Esophagus muscularis mucosa (tissue), 3 donors: ENCODE measurements around the gene CCR5.
"Not testable (repeated sequence)": the region's sequence is repeated elsewhere in the genome, so short reads cannot be mapped to it uniquely, and the experiment has no call there.

Experiments
- POLR2A ChIP-seq: fragments of 450-650 bp; IDR thresholded peaks from one replicate; pipeline ENCODE4 v1.6.1; 2017; ENCODE audit warnings: antibody characterized with exemption, moderate library complexity, mild to moderate bottlenecking, low read depth
- POLR2AphosphoS5 ChIP-seq, 2 donors: sonication (generic); formaldehyde crosslinking; IDR thresholded peaks; one replicate each; pipeline ENCODE4 v1.6.1; 2017; ENCODE audit warnings: antibody characterized with exemption in 2 of 2
- TF ChIP-seq, protein P1 (sequence below), 3 experiments: fragments of 200-600 bp in 2 of 3; fragments of 450-650 bp in 1 of 3; sonication (generic) in 2 of 3; IDR thresholded peaks; one replicate each; pipeline ENCODE4 v1.5.1; 2017 to 2019; ENCODE audit warnings: antibody characterized with exemption in 3 of 3, mild to moderate bottlenecking in 2 of 3, moderate library complexity in 1 of 3

DNA sequence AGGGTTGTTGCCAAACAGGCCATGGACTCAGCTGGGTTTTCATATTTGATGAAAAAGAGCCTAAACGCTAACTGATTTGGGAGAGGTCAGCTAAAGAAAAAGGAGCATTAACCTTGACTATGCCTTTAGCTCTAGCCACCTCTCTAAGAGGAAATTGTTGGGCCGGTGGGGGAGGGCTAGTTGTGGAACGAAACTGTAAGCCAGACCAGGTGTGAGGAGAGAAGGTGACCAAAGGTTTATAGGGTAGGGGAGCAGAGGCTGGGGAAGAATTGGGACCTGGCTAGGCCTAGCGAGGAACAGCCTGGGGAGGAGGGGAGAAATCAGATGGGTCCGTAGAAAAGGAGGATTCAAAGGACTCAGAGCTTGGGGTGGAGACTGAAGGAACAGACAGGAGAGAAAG lies 20.8 kb downstream of the CCR5 start:
- not testable (repeated sequence) for TF ChIP-seq POLR2A; POLR2AphosphoS5 (IDR thresholded peaks at IDR 0.05)
- TF ChIP-seq, protein P1, sequence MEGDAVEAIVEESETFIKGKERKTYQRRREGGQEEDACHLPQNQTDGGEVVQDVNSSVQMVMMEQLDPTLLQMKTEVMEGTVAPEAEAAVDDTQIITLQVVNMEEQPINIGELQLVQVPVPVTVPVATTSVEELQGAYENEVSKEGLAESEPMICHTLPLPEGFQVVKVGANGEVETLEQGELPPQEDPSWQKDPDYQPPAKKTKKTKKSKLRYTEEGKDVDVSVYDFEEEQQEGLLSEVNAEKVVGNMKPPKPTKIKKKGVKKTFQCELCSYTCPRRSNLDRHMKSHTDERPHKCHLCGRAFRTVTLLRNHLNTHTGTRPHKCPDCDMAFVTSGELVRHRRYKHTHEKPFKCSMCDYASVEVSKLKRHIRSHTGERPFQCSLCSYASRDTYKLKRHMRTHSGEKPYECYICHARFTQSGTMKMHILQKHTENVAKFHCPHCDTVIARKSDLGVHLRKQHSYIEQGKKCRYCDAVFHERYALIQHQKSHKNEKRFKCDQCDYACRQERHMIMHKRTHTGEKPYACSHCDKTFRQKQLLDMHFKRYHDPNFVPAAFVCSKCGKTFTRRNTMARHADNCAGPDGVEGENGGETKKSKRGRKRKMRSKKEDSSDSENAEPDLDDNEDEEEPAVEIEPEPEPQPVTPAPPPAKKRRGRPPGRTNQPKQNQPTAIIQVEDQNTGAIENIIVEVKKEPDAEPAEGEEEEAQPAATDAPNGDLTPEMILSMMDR (IDR thresholded peaks at IDR 0.05), result not testable (repeated sequence)
